Nephron progenitor cell (in vitro differentiated cells): ENCODE results near the gene NUP62.

Experiments
- DNase-seq: peaks from one replicate; pipeline ENCODE4 v3.0.0; 2021
- H3K27ac Mint-ChIP-seq: 2 replicates; pipeline ENCODE4 v1.8.0; 2021; ENCODE audit warnings: mild to moderate bottlenecking, moderate library complexity, mixed read lengths
- H3K27me3 Mint-ChIP-seq: 2 replicates; pipeline ENCODE4 v1.8.0; 2021; ENCODE audit warnings: mild to moderate bottlenecking, low read depth, mixed read lengths; ENCODE audit not compliant: poor library complexity
- H3K36me3 Mint-ChIP-seq: 2 replicates; pipeline ENCODE4 v1.8.0; 2021; ENCODE audit warnings: low read depth, mixed read lengths
- H3K4me1 Mint-ChIP-seq: 2 replicates; pipeline ENCODE4 v1.8.0; 2021; ENCODE audit warnings: mixed read lengths
- H3K4me3 Mint-ChIP-seq: 2 replicates; pipeline ENCODE4 v1.8.0; 2021; ENCODE audit warnings: mild to moderate bottlenecking, moderate library complexity, mixed read lengths
- H3K9me3 Mint-ChIP-seq: 2 replicates; pipeline ENCODE4 v1.8.0; 2021; ENCODE audit warnings: mild to moderate bottlenecking, moderate library complexity, mixed read lengths
- TF ChIP-seq, protein P1 (sequence below): fragments of 200-600 bp; sonication (generic); IDR thresholded peaks from 2 replicates; pipeline ENCODE4 v1.5.0; 2021; ENCODE audit warnings: antibody characterized with exemption

The NUP62 gene

DNA sequence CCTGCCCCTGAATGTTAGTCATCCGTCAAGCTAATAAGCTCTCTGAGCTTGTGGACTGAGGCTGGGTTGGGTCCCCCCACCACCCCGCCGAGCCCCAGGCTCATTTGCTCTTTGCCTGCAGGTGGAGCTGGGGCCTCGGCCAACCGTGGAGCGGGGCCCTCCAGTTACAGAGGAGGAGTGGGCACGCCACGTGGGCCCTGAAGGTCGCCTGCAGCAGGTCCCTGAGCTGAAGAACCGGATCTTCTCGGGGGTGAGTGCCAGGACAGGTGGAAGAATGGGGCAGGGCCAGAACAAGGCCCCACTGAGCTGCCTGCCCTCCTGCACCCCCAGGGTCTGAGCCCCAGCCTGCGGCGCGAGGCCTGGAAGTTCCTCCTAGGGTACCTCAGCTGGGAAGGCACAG, 46.7 kb downstream of the NUP62 start:
- TF ChIP-seq, protein P1, sequence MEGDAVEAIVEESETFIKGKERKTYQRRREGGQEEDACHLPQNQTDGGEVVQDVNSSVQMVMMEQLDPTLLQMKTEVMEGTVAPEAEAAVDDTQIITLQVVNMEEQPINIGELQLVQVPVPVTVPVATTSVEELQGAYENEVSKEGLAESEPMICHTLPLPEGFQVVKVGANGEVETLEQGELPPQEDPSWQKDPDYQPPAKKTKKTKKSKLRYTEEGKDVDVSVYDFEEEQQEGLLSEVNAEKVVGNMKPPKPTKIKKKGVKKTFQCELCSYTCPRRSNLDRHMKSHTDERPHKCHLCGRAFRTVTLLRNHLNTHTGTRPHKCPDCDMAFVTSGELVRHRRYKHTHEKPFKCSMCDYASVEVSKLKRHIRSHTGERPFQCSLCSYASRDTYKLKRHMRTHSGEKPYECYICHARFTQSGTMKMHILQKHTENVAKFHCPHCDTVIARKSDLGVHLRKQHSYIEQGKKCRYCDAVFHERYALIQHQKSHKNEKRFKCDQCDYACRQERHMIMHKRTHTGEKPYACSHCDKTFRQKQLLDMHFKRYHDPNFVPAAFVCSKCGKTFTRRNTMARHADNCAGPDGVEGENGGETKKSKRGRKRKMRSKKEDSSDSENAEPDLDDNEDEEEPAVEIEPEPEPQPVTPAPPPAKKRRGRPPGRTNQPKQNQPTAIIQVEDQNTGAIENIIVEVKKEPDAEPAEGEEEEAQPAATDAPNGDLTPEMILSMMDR, result no peak
- Mint-ChIP-seq H3K4me3 (no peak overlapping the region), H3K9me3 (no peaks in the 10 kb centered on the region), H3K27me3 (no peaks in the 10 kb centered on the region), H3K36me3 (peaks cover 68% of the 10 kb centered on the region), H3K4me1 (peaks cover 15% of the 10 kb centered on the region), H3K27ac (no peak overlapping the region)
- DNase-seq, result no peak

DNA sequence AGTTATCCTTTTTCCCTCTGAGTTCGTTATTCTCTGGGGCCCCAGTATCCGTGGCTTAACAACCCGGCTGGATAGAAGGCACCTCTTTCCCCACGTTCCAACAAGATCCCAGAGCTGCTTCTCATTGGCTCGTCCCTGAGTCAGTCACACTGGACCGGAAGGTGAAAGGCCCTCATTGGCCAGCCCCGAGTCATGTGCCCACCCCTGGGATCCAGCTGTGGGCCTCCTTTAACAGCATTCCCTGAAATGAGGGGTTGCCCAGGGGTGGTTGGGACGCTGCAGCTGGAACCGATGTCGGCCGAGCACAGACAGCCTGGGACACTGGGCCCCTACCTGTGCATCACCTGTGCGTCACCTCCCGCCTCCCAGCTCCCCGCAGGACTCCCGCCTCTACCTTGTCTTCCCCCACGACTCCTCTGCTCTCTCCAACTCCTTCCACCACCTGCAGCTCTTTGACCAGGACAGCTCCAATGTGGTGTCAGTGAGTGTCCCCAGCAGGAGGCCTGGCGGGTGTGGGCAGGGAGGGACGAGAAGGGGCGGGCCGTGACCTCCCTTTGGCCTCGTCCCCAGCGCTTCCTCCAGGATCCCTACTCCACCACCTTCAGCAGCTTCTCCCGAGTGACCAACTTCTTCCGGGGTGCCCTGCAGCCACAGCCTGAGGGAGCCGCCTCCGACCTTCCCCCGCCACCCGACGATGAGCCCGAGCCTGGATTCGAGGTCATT, 47.5 kb downstream of the NUP62 start:
- peaks cover 15% of the 10 kb centered on the region for H3K4me1 Mint-ChIP-seq
- no peaks in the 10 kb centered on the region for H3K27me3 Mint-ChIP-seq
- no peak for DNase-seq
- peaks cover 68% of the 10 kb centered on the region for H3K36me3 Mint-ChIP-seq
- H3K9me3 Mint-ChIP-seq, result no peaks in the 10 kb centered on the region
- no peak overlapping the region for H3K27ac Mint-ChIP-seq
- TF ChIP-seq, protein P1, result no peak
- H3K4me3 Mint-ChIP-seq, result no peak overlapping the region

DNA sequence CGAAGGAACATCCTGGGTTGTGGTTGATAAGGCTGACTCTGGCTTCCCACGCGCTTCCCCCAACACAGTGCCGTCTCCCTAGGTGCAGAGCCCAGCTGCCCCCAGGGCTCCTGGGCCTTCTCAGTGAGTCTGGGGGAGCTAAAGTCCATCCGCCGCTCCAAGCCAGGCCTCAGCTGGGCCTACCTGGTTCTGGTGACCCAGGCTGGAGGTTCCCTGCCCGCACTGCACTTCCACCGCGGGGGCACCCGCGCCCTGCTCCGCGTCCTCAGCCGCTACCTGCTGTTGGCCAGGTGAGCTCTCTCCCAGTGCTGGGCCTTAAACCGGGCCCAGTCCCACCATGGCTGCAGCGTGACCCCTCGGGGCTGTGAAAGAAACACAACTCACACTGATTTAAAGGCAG, 48.1 kb downstream of the NUP62 start:
- H3K36me3 Mint-ChIP-seq, result peaks cover 63% of the 10 kb centered on the region
- H3K27ac Mint-ChIP-seq, result no peak overlapping the region
- H3K4me1 Mint-ChIP-seq, result peaks cover 15% of the 10 kb centered on the region
- H3K9me3 Mint-ChIP-seq, result no peaks in the 10 kb centered on the region
- no peak for DNase-seq
- H3K4me3 Mint-ChIP-seq, result no peak overlapping the region
- TF ChIP-seq, protein P1, result no peak
- H3K27me3 Mint-ChIP-seq, result no peaks in the 10 kb centered on the region

DNA sequence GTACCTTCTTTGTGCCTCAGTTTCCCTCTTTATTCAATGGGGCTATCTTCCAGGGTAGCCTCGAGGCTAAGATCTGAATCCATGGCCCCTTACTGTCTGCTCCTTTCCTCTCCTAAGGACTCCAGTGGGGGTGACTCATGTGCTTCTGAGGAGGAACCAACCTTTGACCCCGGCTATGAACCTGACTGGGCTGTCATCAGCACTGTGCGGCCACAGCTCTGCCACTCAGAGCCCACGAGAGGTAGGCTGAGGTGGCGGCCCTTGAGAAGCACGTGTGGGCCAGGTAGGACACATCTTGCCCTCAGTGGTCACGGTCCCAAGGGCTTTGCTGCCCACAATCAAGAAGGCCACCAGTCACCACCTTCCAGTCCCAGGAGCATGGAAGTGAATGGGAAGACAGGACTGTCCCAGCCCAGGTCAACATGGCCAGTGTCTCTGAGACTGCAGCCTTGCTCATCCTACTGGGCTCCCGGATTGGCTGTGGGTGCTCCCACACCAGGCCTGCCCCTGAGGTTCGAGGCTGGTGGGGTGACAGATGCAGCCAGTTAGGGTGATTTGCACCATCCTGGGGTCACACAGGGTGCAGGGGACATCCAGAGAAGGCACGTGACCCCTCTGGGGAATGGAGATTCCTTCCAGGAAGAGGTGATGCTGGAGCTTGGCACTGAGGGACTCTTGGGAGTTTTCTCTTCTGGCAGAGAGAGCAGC, 49.0 kb downstream of the NUP62 start:
- H3K36me3 Mint-ChIP-seq, result peaks cover 58% of the 10 kb centered on the region
- TF ChIP-seq, protein P1, result no peak
- H3K27me3 Mint-ChIP-seq, result no peaks in the 10 kb centered on the region
- peaks cover 22% of the 10 kb centered on the region for H3K4me1 Mint-ChIP-seq
- no peak overlapping the region for H3K4me3 Mint-ChIP-seq
- H3K9me3 Mint-ChIP-seq, result no peaks in the 10 kb centered on the region
- no peak overlapping the region for H3K27ac Mint-ChIP-seq
- DNase-seq, result no peak

DNA sequence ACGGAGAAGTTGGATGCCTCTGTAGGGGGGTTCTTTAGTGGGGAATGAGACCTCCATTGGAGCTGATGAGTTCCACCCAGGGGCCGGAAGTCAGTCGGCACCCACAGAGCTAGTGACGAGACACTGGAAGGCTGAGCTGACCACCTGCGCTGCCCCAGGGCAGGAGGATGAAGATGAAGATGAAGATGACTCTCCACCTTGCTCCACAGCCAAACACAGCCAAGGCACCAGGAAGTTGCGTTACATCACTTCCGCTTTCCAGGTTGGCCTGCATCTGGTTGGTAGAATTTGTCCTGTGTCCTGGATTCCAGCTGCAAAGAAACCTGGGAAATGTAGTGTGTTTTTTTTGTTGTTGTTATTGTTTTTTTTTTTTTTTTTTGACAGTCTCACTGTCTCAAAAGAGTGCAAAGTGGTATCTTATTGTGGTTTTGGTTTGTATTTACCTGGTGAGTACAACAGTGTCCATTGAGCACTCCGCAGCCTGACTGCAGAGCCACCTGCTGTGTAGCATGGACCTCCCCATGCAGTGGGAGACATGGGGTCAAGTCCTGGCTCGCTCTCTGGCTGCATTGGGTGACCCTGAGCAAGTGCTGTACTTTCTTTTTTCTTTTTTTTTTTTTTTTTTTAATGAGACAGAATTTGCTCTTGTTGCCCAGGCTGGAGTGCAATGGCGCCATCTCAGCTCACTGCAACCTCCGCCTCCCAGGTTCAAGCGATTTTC, 49.9 kb downstream of the NUP62 start:
- Mint-ChIP-seq H3K4me1 (peaks cover 30% of the 10 kb centered on the region), H3K27me3 (no peaks in the 10 kb centered on the region), H3K36me3 (peaks cover 49% of the 10 kb centered on the region), H3K9me3 (no peaks in the 10 kb centered on the region), H3K4me3 (no peak overlapping the region), H3K27ac (no peak overlapping the region)
- no peak for DNase-seq
- TF ChIP-seq, protein P1, result no peak
